Left kidney (tissue), 1 donor: ENCODE measurements around the gene LCORL. TPM values are rescaled to one million over a fixed set of nuclear protein-coding genes. Genes with fewer than 3 reads are reported as not detected.

ENCODE experiments used
- polyA plus RNA-seq: library from polyadenylated mRNA; unstranded; fragments of 120-200 nt; gene quantifications from one replicate; pipeline ENCODE4 v1.2.1, GENCODE V29; 2013; ENCODE audit not compliant: insufficient read length

LCORL gene
- polyA plus RNA-seq, 1 donor = 31.5 TPM

Other genes with a start within 250 kb of the LCORL start
- gene FAM184B, start 240.1 kb downstream of the LCORL start, polyA plus RNA-seq = 0.85 TPM
- gene DCAF16, start 211.0 kb downstream of the LCORL start, polyA plus RNA-seq = 81.0 TPM
- gene NCAPG, start 210.8 kb downstream of the LCORL start, polyA plus RNA-seq = 48.2 TPM